Measurements from ENCODE around the gene ANKS6. TPM values are rescaled to one million over a fixed set of nuclear protein-coding genes. Genes with fewer than 3 reads are reported as not detected.

Gene ANKS6
- total and polyA plus RNA-seq, 2 of the 4 experiments (the other 2 are of a cell fraction), result 9.0 to 23.6 TPM

DNA sequence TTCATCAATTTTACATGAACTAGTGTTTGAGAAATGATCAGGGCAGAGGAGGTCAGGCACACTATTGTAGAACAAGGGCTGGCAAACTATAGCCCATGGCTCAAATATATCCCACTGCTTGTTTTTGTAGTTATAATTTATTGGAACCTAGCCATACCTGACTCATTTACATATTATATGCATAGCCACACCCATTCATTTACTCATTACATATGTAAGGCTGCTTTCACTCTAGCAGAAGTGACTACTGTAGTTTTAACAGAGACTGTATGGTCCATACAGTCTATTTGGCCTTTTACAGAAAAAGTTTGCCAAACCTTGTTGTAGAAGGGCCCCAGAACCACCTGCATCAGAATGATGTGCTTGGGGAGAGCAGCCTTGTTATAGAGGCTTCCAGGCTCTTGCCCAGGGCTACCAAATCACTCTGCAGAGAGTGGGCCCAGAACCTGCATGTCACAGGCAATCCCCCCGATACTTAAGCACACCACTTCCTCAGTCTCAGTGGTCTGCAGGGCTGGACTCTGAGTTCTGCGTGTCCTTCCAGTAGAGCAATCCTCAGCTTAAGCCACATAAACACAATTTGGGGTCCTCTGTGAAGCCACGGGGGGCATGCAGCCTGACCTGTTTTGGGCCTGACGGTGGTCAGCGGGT, 6.7 kb downstream of the ANKS6 start:
- intact Hi-C loops (cut with micrococcal nuclease) (loop anchor here (5.0 kb wide), 2 partner anchors 472 to 582 kb away; no protein-coding TSS in a partner anchor), in situ Hi-C loops (cut with MboI; ENCODE audit: low sequenced_read_pairs) (no loop called here), dilution Hi-C loops (cut with HindIII; ENCODE audit: low sequenced_read_pairs, unreplicated experiment) (no loop called here)
- H4K91ac ChIP-seq (ENCODE audit: insufficient read depth, low read depth, low read length), result no peak overlapping the region
- no TSS peak for BruUV-seq (replicated peaks)
- no peak for ATAC-seq (ENCODE audit: low read depth)
- H2BK120ac ChIP-seq (ENCODE audit: low read depth, low read length), result no peak overlapping the region
- H3K4me2 ChIP-seq (ENCODE audit: low read depth, low read length), result no peak overlapping the region
- H3K4me1 ChIP-seq (ENCODE audit: control insufficient read depth, insufficient read depth, low read length), result peaks cover 4% of the 10 kb centered on the region
- 100% methylated on average over 4 of the region's 5 CpGs; no CpG with 5 or more reads in 1 of the 2 experiments for WGBS, 2 experiments (ENCODE audit: extremely low coverage in 2 of 2, insufficient read length in 1 of 2)
- H2AK5ac ChIP-seq (ENCODE audit: low read depth, low read length), result no peak overlapping the region
- H2BK15ac ChIP-seq (ENCODE audit: low read depth, low read length), result no peak overlapping the region
- no peak overlapping the region for H3K14ac ChIP-seq (replicated peaks; ENCODE audit: low read depth, low read length)
- no peak overlapping the region for H2BK5ac ChIP-seq (ENCODE audit: low read depth, low read length, poor library complexity, severe bottlenecking)
- peaks cover 16% of the 10 kb centered on the region for H3K36me3 ChIP-seq (ENCODE audit: control insufficient read depth, insufficient read depth, low read length)
- H4K20me1 ChIP-seq (ENCODE audit: insufficient read depth, low read length), result peaks cover 19% of the 10 kb centered on the region
- no peak for TF ChIP-seq CEBPB (IDR thresholded peaks at IDR 0.05; ENCODE audit: low read depth, low read length)
- TF ChIP-seq MAZ (IDR thresholded peaks at IDR 0.05; ENCODE audit: borderline replicate concordance, low read depth, low read length), result no peak
- TF ChIP-seq RAD21 (IDR thresholded peaks at IDR 0.05; ENCODE audit: low read length), result no peak
- TF ChIP-seq CHD1 (IDR thresholded peaks at IDR 0.05; ENCODE audit: low read depth, low read length), result no peak
- TF ChIP-seq BHLHE40 (IDR thresholded peaks at IDR 0.05; ENCODE audit: low read depth, low read length), result no peak
- TF ChIP-seq FOS (IDR thresholded peaks at IDR 0.05; ENCODE audit: low read depth, low read length), result no peak
- TF ChIP-seq RCOR1 (IDR thresholded peaks at IDR 0.05; ENCODE audit: insufficient replicate concordance, low read length), result no peak
- H3K27me3 ChIP-seq (ENCODE audit: control insufficient read depth, insufficient read depth, low read length), result no peaks in the 10 kb centered on the region
- ChIA-PET CTCF (no interaction called here), POLR2A (ENCODE audit: unreplicated experiment) (no interaction called here)
- no peak overlapping the region for H4K8ac ChIP-seq (ENCODE audit: low read depth in 2 of 2, low read length in 2 of 2)
- no peak overlapping the region for H3K23ac ChIP-seq (ENCODE audit: low read depth, low read length)
- no peak overlapping the region for H4K5ac ChIP-seq (ENCODE audit: low read depth, low read length)
- no peak overlapping the region for H3K4me3 ChIP-seq (ENCODE audit: insufficient read depth, low read depth, low read length)
- no peak for DNase-seq
- no peak overlapping the region for H2AFZ ChIP-seq (replicated peaks; ENCODE audit: low read length, poor library complexity)
- H3K79me1 ChIP-seq (ENCODE audit: low read depth in 1 of 2, low read length in 2 of 2), result peaks cover 36 to 61% of the 10 kb centered on the region in 2 experiments
- H2AK9ac ChIP-seq (replicated peaks; ENCODE audit: low read depth, low read length, poor library complexity), result no peak overlapping the region
- H3K27ac ChIP-seq (ENCODE audit: insufficient read depth, low read length), result no peak overlapping the region
- H3K56ac ChIP-seq (ENCODE audit: extremely low read depth, insufficient read depth, low read length), result no peak overlapping the region
- no peaks in the 10 kb centered on the region for H3K9me3 ChIP-seq (ENCODE audit: control insufficient read depth, insufficient read depth, low read length)
- no peak overlapping the region for H2BK20ac ChIP-seq (ENCODE audit: low read depth, low read length)
- no peak overlapping the region for H3K18ac ChIP-seq (ENCODE audit: low read depth, low read length)
- peaks cover 22% of the 10 kb centered on the region for H3K9me1 ChIP-seq (ENCODE audit: insufficient read depth, low read length)
- H3K9ac ChIP-seq (ENCODE audit: low read depth, low read length), result no peak overlapping the region
- no peak overlapping the region for H3K4ac ChIP-seq (ENCODE audit: low read depth, low read length)

Measured in IMR-90 (cell line).